Tongue (tissue), 3 donors: ENCODE measurements around the gene FOXI3. TPM values are rescaled to one million over a fixed set of nuclear protein-coding genes. Genes with fewer than 3 reads are reported as not detected.
A peak's percentile ranks its signal among the peaks of the same experiment; 100 is the strongest.
"Not testable (repeated sequence)": the region's sequence is repeated elsewhere in the genome, so short reads cannot be mapped to it uniquely, and the experiment has no call there.

Experiments used
- DNase-seq: peaks from one replicate; pipeline ENCODE4 v3.0.0-alpha.2; 2015
- small RNA-seq: library from RNA; depleted of rRNA; stranded (forward); fragments of <200 nt; gene quantifications from one replicate; pipeline ENCODE3, GENCODE V24; 2014; ENCODE audit warnings: low replicate concordance
- total RNA-seq: library from RNA; depleted of rRNA; stranded (reverse); fragments of >200 nt; gene quantifications from one replicate; pipeline ENCODE4 v1.2.3, GENCODE V29; 2014

FOXI3 gene
- total RNA-seq, 1 donor from 2014 or later, result 0.31 TPM

GRCh38 chr2:88442061-88442460 lies 10.4 kb downstream of the FOXI3 start:
- DNase-seq, result no peak

DNA sequence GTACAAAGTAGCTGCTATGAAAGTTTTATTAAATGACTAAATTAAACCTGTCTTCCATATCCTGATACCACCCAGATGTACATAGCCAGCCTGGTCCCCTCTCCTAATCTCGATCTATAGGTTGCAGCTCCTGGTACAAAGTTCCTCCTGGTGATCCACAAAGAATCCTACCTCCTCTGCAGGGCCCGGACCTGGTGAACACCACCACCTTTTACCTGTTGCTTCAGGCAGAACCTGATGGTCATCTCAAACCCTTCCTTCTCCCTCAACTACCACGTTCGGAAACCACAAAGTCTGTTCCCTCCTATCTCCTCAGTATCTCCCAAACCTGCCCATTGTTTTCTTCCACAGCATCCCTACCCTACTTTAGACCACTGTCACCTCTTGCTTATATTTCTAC lies 15.5 kb downstream of the FOXI3 start:
- no peak for DNase-seq

DNA sequence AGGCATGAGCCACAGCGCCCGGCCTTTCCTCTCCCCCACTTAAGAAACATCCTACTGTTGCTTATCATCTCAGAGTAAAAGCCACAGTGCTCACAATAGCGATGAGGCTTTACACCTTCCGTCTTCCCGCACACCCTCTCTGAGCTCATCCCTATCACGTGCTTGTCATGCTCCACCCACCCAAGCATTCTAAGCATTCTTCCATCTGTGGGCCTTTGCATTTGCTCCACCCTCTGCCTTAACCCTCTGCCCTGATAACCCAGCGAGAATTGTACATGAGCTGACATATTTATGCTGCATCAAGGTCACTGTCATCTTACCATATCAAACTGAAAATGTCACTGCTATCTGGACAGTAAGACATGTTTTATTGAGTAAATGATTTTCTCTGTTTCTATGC lies 22.6 kb downstream of the FOXI3 start:
- DNase-seq, result no peak

DNA sequence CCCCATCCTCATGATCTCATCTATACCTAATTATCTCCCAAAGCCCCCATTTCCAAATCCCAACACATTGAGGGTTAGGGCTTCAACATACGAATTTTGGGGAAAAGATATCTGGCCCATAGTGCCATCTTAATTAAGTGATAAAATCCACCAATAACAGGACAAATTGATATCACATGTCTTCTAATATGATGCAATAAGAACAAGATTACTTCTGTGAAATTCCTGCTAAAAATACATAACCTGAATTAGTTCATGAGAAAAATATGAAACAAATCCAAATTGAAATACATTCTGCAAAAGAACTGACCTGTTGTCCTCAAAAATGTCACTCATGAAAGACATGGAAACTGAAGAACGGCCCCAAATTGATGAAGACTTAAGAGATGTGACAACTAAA lies 28.8 kb downstream of the FOXI3 start:
- no peak for DNase-seq

DNA sequence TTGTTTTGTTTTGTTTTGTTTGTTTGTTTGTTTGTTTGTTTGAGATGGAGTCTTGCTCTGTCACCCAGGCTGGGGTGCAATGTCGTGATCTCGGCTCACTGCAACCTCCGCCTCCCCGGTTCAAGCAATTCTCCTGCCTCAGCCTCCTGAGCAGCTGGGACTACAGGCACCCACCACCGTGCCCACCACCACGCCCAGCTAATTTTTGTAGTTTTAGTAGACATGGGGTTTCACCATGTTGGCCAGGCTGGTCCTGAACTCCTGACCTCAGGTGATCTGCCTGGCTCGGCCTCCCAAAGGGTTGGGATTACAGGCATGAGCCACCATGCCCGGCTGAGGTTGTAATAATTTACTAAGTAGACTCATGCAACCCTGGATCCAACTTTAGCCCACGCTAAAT lies 33.4 kb downstream of the FOXI3 start:
- DNase-seq, result not testable (repeated sequence)

DNA sequence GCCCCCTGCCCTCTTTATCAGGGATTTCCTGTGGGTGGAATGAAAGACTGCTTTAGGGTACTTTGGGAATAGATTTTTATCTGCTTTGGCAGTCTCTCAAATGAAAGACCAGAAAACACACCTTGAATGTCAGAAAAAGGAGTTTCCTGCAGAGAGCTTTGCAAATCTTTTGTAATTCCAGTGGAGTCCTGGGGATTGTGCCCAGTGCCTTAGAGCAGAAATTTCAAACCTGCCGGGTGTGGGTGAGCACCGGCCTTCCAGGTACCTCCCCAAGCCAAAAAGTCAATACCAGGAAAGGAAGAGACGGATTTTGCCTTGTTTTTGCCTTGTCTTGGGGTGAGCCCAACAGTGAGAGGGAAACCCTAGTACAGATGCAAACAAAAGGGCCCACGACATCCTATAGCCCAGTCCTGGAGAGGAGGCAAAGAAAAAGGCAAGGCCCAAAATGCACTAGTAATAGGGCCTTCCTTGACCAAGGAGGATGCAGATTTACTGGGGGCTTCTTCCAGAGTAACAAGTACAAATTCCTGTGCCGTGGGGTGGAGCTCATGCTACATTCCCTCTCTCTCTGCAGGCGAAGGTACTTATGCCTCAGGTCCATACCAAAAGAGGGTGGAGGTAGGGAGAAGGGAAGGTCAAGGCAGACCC lies 36.4 kb downstream of the FOXI3 start:
- DNase-seq, result no peak

GRCh38 chr2:88408870-88409269 lies 43.6 kb downstream of the FOXI3 start:
- DNase-seq, result not testable (repeated sequence)

DNA sequence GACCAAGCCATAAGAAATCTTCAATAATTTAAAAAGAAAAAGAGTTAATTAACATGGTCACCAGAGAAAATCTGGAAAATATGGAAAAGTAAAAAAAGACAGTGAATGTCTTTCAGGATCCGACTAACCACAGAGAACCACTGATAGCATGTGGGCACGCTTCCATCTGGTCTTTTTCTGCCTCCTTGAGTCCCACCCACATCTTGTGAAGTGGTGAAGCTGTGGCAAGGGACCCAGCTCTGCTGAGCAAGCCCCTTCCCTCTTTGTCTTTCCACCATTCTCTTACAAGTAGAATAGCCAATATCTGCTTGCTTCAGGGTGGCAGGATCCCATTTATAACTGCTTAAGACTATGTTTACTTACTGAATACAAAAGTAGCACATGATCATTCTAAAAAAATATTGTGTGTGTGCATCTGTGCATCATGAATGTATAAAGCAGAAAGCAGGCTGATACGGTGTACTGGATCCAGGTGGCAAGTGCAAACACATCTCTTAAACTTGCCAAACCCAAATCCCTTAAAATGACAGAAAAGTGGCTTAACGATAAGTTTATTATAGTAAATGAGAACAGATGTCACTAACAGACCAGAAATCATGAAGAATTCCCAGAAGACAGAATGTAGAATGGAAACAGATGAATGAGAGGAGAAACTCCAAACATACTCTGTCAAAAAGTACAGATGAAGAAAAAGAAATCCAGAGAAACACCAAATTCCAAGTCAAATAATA lies 52.3 kb downstream of the FOXI3 start:
- DNase-seq, result peak; percentile 31

- no peak for DNase-seq
Observed at GRCh38 chr2:88398180-88398579, 54.3 kb downstream of the FOXI3 start.

Small RNAs within 50 kb of the gene (small RNA-seq; reads per million reads assigned to genes)
- not detected for gene RNU6-1007P

Other genes with a start within 250 kb of the FOXI3 start
- gene EIF2AK3, start 174.8 kb upstream of the FOXI3 start, total RNA-seq, result 33.7 TPM
- 17.4 TPM for gene RPIA, start 239.0 kb upstream of the FOXI3 start, total RNA-seq